HG03097 (cell line): Measurements from ENCODE around the gene TLCD4.
"Not testable (repeated sequence)": the region's sequence is repeated elsewhere in the genome, so short reads cannot be mapped to it uniquely, and the experiment has no call there.

Experiments used
- ATAC-seq: cut with Tn5 transposase; IDR thresholded peaks from one replicate; pipeline ENCODE4 v1.9.1; 2021; ENCODE audit not compliant: unreplicated experiment, low FRiP score

TLCD4 gene

GRCh38 chr1:95117207-95118066, at the start of gene TLCD4:
Gene TLCD4 (plus strand): TSS chr1:95117355. CDS start chr1:95143902, 26,547 bp downstream.
- no peak for ATAC-seq

- ATAC-seq = no peak
These were observed 49.6 kb upstream of the TLCD4 start for GRCh38 chr1:95067568-95067967.

GRCh38 chr1:95068956-95069709, 48.0 kb upstream of the TLCD4 start:
- ATAC-seq = no peak

GRCh38 chr1:95069710-95070093, 47.5 kb upstream of the TLCD4 start:
- no peak for ATAC-seq

GRCh38 chr1:95071539-95071938, 45.6 kb upstream of the TLCD4 start:
- ATAC-seq = no peak

- ATAC-seq = no peak
These were observed 45.0 kb upstream of the TLCD4 start for GRCh38 chr1:95072117-95072516.

- ATAC-seq = peak; percentile 96
These were observed 44.4 kb upstream of the TLCD4 start, which contains the start of gene ALG14 for GRCh38 chr1:95072532-95073419. Gene ALG14 (minus strand): TSS chr1:95072951. CDS start chr1:95072898, 53 bp downstream.

- ATAC-seq = no peak
These were observed 43.7 kb upstream of the TLCD4 start for GRCh38 chr1:95073446-95073845.

GRCh38 chr1:95076034-95076433, 41.1 kb upstream of the TLCD4 start:
- no peak for ATAC-seq

- ATAC-seq = no peak
These were observed 36.7 kb upstream of the TLCD4 start for GRCh38 chr1:95080446-95080845.

GRCh38 chr1:95080879-95081278, 36.3 kb upstream of the TLCD4 start:
- ATAC-seq = no peak

- peak; percentile 62 for ATAC-seq
These were observed 32.6 kb upstream of the TLCD4 start for GRCh38 chr1:95084317-95085176.

- no peak for ATAC-seq
These were observed 31.8 kb upstream of the TLCD4 start for GRCh38 chr1:95085376-95085775.

GRCh38 chr1:95086949-95087533, 30.1 kb upstream of the TLCD4 start:
- no peak for ATAC-seq

- ATAC-seq = no peak
These were observed 28.9 kb upstream of the TLCD4 start for GRCh38 chr1:95088303-95088702.

GRCh38 chr1:95089650-95090287, 27.4 kb upstream of the TLCD4 start:
- no peak for ATAC-seq

GRCh38 chr1:95091290-95091689, 25.9 kb upstream of the TLCD4 start:
- ATAC-seq = not testable (repeated sequence)

- not testable (repeated sequence) for ATAC-seq
These were observed 24.3 kb upstream of the TLCD4 start for GRCh38 chr1:95092891-95093290.

- ATAC-seq = no peak
These were observed 23.9 kb upstream of the TLCD4 start for GRCh38 chr1:95093296-95093695.
